ENCODE data around the gene POLG2.
A peak's percentile ranks its signal among the peaks of the same experiment; 100 is the strongest.

Gene POLG2

GRCh38 chr17:64496786-64497564, at the start of gene POLG2:
TSS of gene POLG2 (minus strand) at chr17:64497054. CDS start at chr17:64496968, 86 bp downstream.
- DNase-seq (ENCODE audit: low read depth), result peak; percentile 82

DNA sequence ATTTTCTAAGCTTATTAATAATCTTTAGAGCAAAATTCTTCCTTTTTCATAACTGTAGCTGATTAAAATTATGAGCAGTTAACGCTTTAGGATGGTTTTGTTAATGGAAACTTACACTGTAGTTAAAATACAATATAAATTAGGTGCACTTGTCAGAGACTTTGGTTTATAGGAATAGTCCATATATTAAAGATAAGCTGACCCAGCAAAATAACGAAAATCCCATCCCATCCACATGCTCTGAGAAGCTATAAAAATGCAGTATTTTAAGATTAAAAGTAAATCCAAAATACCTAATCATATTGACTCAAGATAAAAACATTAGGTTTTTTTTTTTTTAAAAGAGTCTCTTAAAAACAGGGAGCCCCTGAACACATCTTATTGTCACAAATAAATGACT, 47.9 kb upstream of the POLG2 start:
- no peak for DNase-seq (ENCODE audit: low read depth)

- no peak for DNase-seq (ENCODE audit: low read depth)
These were observed 43.4 kb upstream of the POLG2 start for GRCh38 chr17:64540118-64540776.

GRCh38 chr17:64538508-64539130, 41.8 kb upstream of the POLG2 start:
- no peak for DNase-seq (ENCODE audit: low read depth)

GRCh38 chr17:64537488-64537887, 40.6 kb upstream of the POLG2 start:
- DNase-seq (ENCODE audit: low read depth), result no peak

- no peak for DNase-seq (ENCODE audit: low read depth)
These were observed 40.1 kb upstream of the POLG2 start for GRCh38 chr17:64536913-64537312.

DNA sequence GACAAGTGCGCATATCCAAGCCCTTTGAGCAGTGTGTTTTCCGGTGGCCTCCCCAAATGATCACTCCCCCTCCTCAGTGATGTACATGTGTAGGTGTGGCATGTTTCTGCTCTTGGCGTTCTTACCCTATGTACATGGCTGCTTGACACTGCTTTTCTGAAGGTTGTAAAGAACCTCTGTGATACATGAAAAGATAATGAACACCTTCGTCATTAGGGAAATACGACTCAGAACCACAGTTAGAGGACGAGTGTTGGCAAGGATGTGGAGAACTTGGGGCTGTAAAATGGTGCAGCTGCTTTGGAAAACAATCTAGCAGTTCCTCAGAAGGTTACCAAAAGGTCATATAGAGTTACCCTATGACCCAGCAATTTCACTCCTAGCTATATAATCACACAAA, 38.5 kb upstream of the POLG2 start:
- DNase-seq (ENCODE audit: low read depth), result no peak

DNA sequence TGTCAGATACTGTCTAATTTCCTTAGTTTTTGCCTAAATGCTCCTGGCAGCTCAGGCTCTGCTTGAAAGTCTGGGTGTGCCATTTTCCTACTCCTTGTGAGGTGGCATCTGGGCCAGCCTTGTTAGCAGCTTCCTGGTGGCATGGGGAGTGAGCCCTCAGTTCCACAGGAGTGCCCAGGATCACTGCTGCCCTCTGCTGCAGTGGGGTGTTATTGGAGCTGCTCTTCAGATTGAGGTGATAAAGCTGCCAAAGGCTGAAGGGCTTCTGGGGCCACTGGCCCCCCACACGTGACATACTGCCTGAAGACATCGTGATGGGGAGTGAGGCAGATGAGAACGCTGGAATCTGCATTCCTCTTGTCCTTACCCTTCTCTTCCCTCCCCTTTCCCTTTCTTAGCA, 37.3 kb upstream of the POLG2 start:
- DNase-seq (ENCODE audit: low read depth), result no peak

DNA sequence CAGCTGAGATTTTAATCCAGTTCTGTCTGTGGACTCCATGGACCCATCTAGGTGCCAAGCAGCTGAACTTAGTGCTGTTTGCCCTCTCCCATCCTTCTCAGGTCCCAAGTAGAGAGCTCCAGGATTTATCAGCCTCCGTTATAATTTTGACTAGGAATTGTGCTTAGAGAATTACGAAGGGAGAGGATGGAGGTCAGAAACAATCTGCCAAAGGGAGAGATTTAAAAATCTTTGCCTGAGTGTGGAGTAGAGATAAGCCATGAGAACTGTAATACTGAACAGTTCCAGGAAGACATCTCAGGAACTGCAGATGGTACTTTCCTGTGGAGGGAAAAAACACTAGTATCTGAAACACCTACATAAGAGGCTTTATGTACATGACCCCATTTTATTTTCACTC, 36.9 kb upstream of the POLG2 start:
- DNase-seq (ENCODE audit: low read depth), result no peak

GRCh38 chr17:64532409-64532808, 35.6 kb upstream of the POLG2 start:
- no peak for DNase-seq (ENCODE audit: low read depth)

DNA sequence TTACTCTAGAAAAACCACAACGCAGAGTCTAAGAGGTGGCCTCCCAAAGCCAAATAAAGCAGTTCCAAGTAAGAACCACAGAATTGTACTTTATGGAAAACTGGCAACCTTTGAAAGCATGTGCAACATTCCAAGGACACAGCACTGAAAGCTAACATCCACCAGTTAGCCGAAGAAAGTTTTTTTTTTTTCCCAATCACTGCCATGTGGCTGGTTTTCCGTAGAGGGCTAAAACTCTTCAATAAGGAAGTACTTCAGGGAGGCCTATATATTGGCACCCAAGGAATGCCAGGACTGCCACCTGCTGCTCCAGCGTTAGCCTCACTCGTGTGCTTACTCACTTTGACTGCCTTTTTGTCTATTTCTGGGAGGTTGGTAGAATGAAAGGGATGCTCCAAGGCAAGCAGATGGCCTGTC, 35.1 kb upstream of the POLG2 start:
- DNase-seq (ENCODE audit: low read depth), result peak; percentile 46

GRCh38 chr17:64529221-64529620, 32.4 kb upstream of the POLG2 start:
- no peak for DNase-seq (ENCODE audit: low read depth)

DNA sequence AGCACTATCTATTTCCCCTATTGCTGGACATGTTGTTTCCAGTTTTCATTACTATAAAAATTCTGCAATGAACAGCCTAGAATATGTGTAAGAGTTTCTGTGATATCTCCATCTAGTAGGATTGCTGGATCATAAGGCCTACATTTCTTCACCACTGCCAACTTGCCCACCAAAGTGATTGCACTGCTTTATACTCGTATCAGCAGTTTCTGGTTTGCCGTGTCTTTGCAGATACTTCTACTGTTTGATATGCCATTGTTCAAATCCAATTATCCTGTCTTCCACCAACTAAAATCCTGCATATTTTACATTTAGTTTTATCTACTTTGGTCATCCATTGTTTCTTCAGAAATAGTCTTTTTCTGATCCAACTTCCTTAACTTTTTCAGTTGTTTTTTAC, 31.1 kb upstream of the POLG2 start:
- no peak for DNase-seq (ENCODE audit: low read depth)

DNA sequence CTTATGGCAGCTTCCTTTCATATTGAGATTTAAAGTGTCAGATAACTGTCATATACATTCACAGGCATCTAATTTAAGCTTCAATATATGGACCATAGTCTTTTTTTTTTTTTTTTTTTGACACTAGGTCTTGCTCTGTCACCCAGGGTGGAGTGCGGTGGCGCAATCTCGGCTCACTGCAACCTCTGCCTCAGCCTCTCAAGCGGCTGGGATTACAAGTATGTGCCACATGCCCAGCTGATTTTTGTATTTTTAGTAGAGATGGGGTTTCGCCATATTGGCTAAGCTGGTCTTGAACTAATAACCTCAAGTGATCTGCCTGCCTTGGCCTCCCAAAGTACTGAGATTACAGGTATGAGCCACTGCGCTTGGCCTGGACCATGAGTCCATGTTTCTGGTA, 23.5 kb upstream of the POLG2 start:
- DNase-seq (ENCODE audit: low read depth), result no peak

DNA sequence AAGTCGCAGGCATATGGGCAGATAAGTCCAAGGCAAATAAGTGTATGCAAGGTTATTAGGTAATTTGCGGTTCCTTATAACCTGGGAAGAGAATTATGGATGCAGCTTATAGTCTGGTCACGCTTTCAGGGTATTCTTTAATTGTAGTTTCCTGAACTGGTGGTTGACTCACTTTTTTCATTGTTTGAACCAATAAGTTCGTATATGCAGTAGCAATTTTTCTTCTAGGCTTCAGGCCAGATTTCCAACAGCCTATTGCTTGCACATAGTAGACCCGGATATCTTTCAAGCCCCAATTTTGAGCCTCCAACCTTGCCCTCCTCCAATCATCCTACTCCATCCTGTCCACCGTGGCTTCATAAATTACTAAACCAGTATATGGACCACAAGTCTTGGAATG, 22.7 kb upstream of the POLG2 start:
- DNase-seq (ENCODE audit: low read depth), result no peak

DNA sequence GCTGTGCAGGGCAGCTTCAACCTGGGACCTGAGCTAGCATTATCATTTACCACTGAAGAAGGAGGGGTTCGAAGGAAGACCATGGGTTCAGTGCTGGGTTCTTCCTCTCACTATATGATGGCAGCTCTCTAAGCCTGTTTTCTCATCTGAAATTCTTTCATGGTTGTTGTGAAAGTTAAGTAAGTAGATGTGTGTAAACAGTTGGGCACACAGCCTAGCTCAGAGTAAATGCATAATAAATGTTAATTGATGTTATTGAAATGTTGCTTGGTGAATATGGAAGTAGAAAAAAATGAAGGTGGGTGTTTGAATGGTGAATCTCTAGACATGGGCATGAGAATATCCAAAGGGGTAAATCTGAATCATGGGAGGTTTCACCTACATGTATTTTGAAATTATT, 19.0 kb upstream of the POLG2 start:
- DNase-seq (ENCODE audit: low read depth), result no peak

GRCh38 chr17:64515419-64515818, 18.6 kb upstream of the POLG2 start:
- no peak for DNase-seq (ENCODE audit: low read depth)

DNA sequence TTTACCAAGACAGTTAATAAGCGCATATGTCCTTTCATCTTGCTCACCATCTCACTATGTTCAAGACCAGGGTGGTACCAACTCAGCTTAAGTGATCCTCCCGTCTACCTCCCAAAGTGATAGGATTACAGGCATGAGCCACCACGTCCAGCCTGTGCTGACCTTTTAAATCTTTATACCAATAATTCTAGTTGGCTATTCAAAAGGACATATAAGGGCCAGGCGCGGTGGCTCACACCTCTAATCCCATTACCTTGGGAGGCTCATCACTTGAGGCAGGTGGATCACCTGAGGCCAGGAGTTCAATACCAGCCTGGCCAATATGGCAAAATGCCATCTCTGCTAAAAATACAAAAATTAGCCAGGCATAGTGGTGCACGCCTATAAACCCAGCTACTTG, 12.3 kb upstream of the POLG2 start:
- no peak for DNase-seq (ENCODE audit: low read depth)

DNA sequence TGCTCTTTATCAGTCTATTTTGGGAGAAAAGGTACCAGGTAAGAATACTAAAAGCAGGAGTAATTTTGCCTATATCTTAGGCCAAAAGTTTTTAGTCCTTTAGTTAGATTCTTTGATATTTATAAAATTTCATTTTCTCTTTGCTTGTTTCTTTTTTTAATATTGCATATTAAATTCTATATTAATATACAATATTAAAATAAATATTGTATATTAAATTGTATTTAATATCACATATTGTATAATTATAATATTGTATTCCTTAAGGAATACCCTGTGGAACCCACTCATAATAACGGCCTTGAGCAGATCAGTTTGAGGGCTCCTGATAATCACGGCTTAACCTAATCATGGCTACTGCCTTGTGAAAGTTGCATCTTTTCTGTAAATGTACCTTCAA, 11.8 kb upstream of the POLG2 start:
- no peak for DNase-seq (ENCODE audit: low read depth)

GRCh38 chr17:64507413-64507782, 10.5 kb upstream of the POLG2 start:
- DNase-seq (ENCODE audit: low read depth), result no peak

DNA sequence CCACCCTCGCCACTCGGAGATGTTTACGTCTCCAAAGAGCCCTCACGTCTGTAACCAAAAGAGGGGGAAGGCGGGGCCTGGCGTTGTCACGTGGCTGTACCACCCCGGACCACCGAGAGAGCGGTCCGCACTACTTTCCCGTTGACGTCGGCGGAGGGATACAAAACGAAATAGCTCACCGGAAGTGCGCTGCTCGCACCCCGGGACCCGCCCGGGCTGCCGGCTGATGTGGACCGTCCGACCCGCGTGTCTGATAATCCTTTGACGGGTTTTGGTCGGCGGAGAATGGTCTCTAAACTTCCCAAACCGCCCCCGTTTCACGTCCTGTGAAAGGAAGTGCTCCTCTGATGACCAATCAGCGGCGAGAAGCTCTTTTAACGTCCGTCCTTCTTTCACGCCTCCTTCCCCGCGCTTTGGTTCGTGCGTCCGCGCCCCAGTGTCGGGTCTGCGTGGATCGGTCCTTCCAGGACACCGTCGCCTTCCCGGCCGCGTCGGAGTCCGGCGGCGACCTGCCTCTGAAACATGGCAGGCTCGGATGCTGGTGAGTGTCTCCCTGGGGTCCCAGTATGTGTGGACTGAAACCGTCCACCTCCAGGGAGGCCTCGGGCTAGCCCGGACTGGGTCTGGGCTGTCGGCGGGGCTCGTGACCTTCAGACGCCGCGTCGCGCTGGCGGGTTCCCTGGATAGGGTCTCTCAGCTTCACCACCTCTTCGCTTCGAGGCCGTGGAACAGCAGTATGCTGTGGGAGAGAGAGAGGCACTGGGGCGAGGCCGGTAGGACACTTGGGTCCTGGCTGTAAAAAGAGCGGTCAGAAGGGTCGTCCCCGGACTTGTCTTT, 9.9 kb upstream of the POLG2 start, which contains the start of gene CEP95:
TSS of gene CEP95 (plus strand) at position 402 of the 837 bp plus-strand sequence. CDS start at position 523, 121 bp downstream.
- peak; percentile 94 for DNase-seq (ENCODE audit: low read depth)

GRCh38 chr17:64506201-64506575, 9.3 kb upstream of the POLG2 start, which contains the start of gene DDX5:
TSS of gene DDX5 (minus strand) at chr17:64506289. CDS start at chr17:64506119, 170 bp downstream.
- DNase-seq (ENCODE audit: low read depth), result peak; percentile 94
